ENCODE results near the gene OCIAD2.
"Not testable (repeated sequence)": the region's sequence is repeated elsewhere in the genome, so short reads cannot be mapped to it uniquely, and the experiment has no call there.

OCIAD2 gene

GRCh38 chr4:48906206-48907173, at the start of gene OCIAD2:
TSS of gene OCIAD2 (minus strand) at chr4:48906774. CDS start at chr4:48904549, 2,225 bp downstream.
- peak; percentile 86 for DNase-seq (ENCODE audit: low read depth, low spot score)

GRCh38 chr4:48954314-48954713, 47.7 kb upstream of the OCIAD2 start:
- peak; percentile 35 for DNase-seq (ENCODE audit: low read depth, low spot score)

GRCh38 chr4:48949518-48950219, 43.1 kb upstream of the OCIAD2 start:
- DNase-seq (ENCODE audit: low read depth, low spot score), result no peak

GRCh38 chr4:48949086-48949485, 42.5 kb upstream of the OCIAD2 start:
- no peak for DNase-seq (ENCODE audit: low read depth, low spot score)

DNA sequence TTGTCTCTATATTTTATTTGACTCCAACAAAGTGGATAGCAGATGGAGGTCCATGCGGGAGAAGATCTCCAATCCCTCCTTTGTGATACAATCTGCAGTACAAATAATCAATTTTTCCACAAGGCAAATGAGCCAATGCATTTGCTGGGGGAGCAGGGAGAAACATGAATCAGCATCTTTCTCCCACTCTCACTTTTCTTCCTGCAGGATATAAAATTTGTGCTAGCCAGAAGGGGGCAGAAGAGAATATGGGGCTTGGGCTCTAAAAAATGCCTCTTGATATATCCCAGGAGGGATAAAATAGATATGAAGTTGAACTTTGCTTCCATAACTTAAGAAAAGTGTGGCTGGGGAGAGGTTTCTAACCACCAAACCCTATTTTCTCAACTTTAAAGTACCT, 41.2 kb upstream of the OCIAD2 start:
- no peak for DNase-seq (ENCODE audit: low read depth, low spot score)

DNA sequence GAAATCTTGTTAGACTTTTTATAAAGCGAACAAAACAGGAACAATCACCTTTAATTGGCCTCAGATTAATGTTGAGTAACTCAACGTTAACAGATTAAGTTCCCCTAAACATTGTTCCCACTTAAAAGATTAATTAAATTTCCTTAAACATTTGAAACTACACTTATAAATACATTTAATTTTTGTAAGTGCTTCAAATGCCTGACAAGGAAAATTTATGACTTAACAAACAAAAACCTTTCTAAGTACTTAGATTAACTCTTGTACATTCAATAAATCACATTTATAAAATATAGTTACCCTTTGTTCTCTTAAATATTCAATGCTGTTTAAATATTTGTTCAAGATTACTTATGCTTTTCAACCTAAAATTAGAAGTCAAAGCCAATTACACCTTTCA, 39.4 kb upstream of the OCIAD2 start:
- no peak for DNase-seq (ENCODE audit: low read depth, low spot score)

DNA sequence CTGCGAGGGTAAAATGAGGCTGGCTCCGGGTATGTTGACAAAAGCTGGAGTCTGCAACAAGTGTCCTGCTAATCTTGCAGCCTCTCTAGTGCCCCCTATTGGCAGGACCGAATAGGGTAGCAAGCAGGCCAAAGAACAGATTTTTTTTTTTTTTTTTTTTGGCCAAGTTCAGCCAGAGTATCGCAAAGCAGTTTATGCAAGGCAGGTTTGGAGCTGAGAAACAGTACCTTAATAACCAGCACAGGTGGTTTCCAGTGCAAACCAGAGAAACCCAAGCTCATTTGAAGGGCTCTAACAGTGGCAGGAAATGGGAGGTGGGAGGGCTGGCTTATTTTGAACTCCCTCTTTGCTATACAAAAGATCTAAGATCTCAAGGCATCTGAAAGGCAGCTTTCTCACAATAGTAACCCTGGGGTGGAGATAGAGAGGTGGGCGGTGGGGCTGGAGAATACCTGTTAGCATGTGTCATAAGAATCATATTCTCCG, 38.2 kb upstream of the OCIAD2 start:
- DNase-seq (ENCODE audit: low read depth, low spot score), result no peak

DNA sequence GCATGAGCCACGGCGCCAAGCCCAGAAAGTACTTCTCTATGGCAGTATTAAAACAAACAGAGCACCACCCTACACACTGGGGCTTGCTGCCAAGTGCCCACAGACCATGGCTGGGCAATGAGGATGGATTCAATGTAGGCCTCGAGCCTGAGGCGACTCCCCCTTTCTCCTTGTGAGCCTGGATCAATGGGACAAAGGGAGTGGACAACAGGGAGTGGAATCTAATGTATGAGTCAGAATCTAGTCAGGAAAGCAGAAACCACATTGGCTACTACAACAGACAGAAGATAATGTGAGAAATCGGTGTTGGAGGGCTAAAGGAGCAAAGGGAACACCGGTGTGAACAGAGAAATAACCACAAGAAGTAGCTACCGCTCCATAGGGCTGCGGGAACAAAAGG, 37.7 kb upstream of the OCIAD2 start:
- DNase-seq (ENCODE audit: low read depth, low spot score), result peak; percentile 71

GRCh38 chr4:48943387-48943786, 36.8 kb upstream of the OCIAD2 start:
- DNase-seq (ENCODE audit: low read depth, low spot score), result no peak

GRCh38 chr4:48939785-48940184, 33.2 kb upstream of the OCIAD2 start:
- DNase-seq (ENCODE audit: low read depth, low spot score), result peak; percentile 94

DNA sequence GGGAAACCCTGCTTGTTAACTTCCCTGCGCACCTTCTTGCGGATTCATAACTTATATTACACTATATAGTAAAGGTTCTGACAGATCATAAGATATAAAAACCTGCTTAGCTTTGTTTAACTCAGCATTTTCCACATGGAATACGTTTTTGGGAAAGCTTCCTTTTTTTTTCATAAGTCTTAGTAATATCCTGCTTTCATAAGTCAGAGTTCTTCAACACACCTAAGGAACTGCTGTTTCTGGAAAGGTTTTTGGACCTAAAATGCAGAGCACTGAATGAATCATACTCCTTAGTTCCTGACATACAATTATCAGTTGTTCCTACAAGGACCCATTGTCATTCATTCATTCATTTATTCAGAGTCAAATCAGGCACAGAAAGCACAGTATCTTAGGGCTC, 32.3 kb upstream of the OCIAD2 start:
- DNase-seq (ENCODE audit: low read depth, low spot score), result no peak

DNA sequence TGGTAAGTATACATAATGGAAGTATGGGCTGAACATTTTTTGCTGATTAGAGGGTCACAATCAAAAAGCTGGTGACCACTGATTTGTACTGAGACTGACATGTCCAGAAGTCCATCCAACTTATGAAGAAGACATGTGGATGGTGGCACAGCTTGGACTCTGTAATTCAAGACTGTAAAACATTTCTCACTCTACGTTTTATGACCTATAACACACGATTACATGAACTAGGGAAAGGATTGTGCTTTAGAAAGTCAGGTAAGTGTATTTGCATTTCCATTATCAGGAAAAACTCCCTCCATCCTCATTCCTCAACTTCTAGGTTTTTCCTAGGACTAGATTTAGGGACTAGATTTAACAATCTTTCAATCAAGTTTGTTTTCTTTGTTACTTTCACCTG, 30.5 kb upstream of the OCIAD2 start:
- no peak for DNase-seq (ENCODE audit: low read depth, low spot score)

GRCh38 chr4:48931459-48931858, 24.9 kb upstream of the OCIAD2 start:
- no peak for DNase-seq (ENCODE audit: low read depth, low spot score)

DNA sequence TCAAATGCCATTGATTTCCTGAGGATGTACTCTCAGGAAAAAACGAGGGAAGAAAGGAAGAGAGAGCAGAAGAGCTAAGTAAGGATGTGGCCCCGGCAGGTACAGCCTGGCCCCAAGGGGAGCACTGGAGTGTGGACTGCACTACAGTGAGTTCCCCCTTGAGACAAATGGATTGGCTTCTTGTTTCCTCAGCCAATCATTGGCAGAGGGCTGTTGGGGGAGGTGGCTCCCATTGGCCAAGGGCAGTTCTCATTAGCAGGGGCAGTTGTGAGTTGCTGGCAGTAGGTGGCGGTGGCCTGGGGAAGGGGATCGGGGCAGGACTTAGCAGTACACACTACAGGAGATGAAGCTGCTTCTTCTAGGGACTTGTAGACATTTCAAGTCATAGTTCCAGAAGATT, 24.1 kb upstream of the OCIAD2 start:
- DNase-seq (ENCODE audit: low read depth, low spot score), result no peak

- no peak for DNase-seq (ENCODE audit: low read depth, low spot score)
Observed at GRCh38 chr4:48924416-48924815, 17.8 kb upstream of the OCIAD2 start.

GRCh38 chr4:48923065-48923464, 16.5 kb upstream of the OCIAD2 start:
- DNase-seq (ENCODE audit: low read depth, low spot score), result not testable (repeated sequence)

- DNase-seq (ENCODE audit: low read depth, low spot score), result peak; percentile 65
Observed at GRCh38 chr4:48914311-48914710, 7.7 kb upstream of the OCIAD2 start.

DNA sequence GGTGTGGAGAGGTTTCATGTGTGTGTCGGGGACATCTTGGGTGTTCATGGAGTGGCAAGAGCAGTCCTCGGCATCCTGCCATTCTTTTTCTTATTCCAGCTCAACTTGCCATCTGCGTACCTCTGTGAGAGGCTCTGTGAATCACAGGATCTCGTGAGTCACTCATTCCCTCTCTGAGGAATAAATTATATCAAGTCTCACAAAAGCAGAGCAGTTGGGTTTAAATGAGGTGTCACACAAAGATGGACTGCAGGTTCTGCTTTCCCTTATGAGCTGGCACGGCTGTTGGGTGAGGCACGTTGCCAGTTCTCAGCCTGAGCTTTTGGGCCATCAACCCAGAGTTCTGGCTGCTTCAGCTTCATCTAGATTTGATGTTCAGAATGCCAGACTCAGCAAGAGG, 6.8 kb upstream of the OCIAD2 start:
- peak; percentile 94 for DNase-seq (ENCODE audit: low read depth, low spot score)

DNA sequence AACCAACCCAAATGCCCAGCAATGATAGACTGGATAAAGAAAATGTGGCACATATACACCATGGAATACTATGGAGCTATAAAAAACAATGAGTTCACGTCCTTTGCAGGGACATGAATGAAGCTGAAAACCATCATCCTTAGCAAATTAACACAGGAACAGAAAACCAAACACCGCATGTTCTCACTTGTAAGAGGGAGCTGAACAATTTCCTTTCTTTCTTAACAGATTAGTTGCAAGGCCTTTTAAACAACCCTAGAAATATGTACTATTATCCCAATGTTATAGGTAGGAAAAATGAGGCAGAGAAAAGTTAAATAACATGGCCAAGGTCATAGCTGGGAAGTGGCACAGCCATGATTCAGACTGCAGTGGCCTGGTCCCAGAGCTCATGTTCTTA, 5.8 kb upstream of the OCIAD2 start:
- no peak for DNase-seq (ENCODE audit: low read depth, low spot score)

- no peak for DNase-seq (ENCODE audit: low read depth, low spot score)
Observed at GRCh38 chr4:48910511-48910910, 3.9 kb upstream of the OCIAD2 start.

GRCh38 chr4:48909697-48910096, 3.1 kb upstream of the OCIAD2 start:
- DNase-seq (ENCODE audit: low read depth, low spot score), result peak; percentile 97

GRCh38 chr4:48908687-48909086, 2.1 kb upstream of the OCIAD2 start:
- DNase-seq (ENCODE audit: low read depth, low spot score), result no peak

Measured in astrocyte of the hippocampus (primary cell).